Left forelimb (tissue), 1 donor: Measurements from ENCODE around the gene CDS1.
"Not testable (repeated sequence)": the region's sequence is repeated elsewhere in the genome, so short reads cannot be mapped to it uniquely, and the experiment has no call there.

ENCODE experiments used
- DNase-seq: peaks from one replicate; pipeline ENCODE4 v3.0.0-alpha.2; 2018; ENCODE audit warnings: low spot score

The CDS1 gene

DNA sequence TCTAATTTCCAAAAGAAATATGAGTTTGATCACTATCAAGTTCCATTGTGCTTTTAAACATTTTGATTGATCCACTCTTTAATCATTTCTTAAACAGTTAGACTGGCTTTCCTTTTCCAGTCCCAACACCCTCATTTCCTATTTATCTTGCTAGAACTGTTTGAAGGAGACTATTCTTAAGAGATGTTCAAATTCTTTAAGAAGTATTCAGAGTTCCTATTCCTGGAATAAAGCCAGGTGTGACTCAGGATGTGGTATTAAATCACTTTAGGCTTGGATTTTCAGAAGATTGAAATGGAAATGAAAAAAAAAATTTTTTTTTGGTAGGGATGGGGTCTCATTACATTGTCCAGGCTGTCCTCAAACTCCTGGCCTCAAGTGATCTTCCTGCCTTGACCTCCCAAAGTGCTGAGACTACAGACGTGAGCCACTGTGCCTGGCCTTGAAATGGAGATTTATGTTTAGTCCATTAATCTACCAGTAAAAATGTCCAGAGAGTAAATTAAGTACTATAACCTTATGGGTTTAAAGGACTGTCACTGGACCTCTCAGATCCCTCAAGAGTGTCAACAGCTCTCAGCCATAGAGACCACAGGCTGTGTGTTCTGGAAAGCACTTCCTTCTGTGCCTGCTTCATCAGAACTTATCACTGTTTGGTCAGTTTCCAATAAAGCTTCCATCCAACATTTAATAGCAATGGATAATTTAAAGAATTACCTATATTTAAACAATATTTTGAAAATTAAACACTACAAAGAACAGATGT lies 90.7 kb downstream of the CDS1 start:
- no peak for DNase-seq

DNA sequence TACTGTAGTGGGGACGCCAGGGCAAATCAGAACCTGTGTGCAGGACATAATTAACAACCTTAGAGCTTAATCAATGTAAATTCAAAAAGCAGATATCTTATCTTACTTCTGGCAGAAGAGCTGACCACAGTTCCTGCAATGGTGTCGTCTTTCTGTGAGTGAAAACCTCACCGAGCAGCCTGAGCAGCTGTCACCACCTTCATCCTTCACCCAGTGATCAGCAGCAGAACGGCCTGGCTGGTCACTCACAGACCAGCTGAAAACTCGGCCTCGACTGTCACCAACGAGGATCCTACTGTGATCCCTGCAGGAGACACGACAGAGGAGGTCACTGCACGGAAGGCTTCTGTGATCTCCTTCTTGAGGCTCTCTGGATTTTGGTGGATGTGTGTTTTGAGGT lies 94.2 kb downstream of the CDS1 start:
- DNase-seq, result no peak

DNA sequence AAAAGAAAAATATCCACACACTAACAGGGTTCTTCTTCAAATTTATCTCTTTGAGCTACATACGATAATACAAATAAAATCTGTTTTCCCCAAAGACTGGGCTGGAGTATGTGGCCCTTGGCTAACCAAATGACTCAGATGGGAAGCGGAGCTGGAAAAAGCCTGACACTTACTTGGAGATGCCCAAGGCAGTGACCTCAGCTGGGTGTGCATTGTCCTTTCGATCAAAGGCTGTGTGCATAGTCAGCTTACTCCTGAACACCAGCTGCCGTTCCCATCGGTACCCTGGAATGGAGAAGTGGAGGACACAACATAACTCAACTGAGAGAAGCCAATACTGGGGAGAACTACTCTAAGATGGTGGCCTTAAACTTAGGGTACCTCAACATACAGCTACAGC lies 95.1 kb downstream of the CDS1 start:
- no peak for DNase-seq

DNA sequence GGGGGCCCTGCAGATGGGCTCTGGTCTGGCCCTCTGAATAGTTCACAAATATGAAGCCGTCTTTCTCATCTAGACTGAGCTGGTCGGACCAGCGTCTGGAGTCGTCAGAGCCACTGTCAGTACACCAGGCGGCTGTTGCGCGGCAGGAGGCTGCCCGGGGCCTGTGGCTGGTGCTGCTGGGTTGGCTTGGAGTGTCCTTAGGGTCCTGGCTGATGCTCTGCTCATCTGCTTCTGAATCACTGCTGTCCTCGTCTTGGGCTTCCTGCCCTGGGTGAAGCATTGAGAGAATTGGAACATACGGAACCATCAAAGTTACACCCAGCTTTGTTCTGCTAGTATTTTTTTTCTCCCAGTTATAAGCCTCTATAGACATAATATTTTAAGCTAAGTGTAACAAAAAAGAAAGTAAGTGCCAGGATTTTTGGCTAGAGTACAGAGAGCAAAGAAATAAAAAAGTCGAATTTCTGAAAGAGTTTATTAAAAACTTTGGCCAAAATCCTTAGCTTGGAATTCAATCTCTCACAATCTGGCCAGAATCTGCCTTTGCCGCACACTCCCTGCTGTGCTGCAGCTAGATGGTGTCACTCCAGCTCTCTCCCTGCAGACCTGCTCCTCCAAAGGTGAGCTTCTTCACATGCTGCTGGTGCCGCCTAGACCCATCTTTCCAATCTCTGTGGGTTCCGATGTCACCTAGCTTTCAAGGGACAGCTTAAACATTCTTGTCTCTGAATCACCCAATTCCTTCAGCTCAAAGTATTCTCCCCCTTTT lies 96.2 kb downstream of the CDS1 start:
- DNase-seq, result no peak

DNA sequence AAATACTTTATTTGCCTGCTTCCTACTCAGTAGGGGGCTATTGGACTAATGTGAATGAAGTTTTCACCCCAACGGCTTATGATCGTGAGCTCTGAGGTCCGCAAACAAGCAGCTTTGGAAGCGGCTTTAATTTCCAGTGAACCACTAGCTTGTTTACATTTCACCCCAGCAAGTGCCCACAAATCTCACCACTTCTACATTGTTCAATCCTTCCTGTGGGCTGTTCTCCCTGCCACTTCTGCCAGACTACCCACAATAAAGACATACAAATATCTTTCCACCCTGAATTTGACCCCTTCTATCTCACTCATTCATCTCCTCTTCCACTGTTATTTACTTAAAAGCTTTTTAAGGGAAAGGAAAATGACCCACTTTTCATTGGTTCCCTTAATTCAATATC lies 98.0 kb downstream of the CDS1 start:
- no peak for DNase-seq

DNA sequence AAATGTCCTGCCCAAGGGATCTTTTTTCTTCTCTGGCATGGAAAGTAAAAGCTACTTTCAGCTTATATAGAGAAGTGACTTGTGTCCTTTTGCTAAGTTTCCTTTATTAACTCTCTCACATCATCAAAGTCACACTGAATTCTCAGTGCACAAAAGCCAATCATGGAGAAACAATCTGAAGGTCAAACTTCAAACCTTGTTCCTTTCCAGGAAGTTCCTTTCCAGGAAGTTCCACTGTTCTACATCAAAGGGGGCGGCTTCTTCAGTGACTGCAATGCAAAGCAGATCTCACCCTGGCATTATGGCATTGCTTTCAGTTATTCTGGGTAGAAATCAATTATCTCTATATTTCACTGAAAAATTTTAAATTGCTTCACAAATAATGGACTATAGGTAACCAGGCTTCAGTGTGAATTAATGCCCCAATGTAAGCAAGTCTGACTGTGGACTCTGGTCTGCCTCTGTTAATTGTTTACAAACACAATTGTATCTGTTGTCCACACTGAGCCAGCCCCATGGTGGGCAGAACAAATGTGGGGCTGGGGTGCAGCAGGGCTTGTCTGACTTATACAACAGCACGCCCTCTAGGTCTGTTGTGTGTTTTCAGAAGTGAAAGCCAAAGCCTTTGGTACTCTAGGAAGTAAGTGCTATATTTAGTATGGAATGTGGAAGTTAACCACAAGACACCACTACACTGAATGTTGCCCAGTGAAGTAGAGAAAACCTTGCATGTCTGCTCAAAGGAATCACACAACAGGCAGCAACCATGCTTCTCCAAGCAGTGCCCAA lies 98.8 kb downstream of the CDS1 start:
- no peak for DNase-seq

DNA sequence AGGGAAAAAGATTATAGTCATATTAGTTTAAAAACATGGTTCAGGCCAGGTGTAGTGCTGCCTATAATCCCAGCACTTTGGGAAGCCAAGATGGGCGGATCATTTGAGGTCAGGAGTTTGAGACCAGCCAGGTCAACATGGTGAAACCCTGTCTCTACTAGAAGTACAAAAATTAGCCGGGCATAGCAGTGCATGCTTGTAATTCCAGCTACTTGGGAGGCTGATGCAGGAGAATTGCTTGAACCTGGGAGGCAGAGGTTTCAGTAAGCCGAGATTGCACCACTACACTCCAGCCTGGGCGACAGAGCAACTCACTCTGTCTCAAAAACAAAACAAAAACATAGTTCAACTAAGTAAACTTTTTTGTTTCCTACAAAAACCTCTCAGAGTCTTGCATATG lies 99.7 kb downstream of the CDS1 start:
- not testable (repeated sequence) for DNase-seq

DNA sequence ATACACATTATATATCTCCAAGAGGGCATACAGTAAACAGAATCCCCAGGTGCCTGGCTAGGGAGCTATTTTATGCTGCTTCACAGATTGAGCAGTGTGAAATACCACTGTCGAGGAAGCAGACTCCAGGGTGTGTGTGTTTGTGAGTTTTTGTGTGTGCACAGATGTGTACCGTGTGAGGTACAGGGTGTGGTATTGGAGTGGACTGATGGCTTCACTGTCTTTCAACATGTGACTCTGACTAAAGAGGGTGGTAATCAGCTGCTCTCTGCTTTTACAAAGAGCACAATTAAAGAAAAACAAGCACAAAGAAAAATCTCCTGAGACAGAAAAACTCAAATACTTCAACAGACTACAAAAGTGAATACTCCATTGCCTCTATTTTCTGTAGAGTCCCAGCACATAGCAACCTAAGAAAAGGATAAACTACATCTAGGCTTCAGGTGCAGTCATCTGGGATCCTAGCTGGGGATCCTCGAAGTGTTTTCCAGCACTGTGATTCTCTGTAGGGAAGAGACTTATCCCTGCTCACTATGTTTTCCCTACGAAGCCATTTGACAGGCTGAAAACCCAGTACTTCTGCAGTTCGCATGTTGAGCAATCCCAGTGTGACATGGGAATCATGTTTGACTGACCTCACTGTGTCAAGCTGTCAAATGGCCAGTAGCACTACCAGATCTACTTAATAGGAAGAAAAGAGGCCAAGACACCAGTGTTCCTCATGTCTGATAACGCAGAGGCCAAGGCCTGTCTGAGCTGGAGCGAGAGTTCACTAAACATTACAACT lies 100.3 kb downstream of the CDS1 start:
- no peak for DNase-seq

DNA sequence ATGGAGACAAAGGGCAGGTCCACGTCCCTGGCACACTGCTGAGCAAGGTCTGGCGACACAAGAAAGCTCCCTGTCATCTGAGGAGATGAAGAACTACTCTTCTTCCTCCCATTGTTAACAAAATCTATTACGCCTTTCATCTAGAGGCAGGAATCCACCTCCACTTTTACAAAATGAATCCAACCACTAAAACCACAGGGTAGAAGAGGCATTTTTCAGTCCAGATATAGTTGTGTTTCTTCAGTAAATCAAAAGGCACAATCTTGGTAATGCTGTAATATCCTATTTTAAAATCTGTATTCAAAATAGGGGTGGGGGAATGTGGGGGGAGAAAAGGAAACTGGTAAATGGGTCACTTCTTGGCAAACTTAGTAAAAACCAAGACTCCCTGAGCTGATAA lies 101.4 kb downstream of the CDS1 start:
- DNase-seq, result no peak

DNA sequence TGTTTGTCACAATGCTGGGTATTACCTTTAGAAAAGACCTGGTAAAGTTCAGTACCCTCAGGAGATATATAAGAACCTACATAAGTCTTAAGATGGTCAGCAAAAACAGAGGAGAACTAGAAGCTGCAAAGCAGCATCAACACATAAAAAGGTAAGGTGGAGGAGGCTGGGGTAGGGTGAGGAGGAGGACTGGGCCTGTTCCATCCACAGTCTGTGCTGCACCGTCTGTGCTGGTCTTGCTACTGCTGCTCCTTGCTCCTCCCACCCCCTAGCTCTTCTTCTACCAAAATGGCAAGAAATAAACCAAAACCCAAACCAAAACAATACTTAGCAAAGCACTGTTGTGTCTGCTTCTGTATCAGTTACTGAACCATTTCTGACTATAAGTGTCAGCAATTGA lies 102.2 kb downstream of the CDS1 start:
- no peak for DNase-seq

DNA sequence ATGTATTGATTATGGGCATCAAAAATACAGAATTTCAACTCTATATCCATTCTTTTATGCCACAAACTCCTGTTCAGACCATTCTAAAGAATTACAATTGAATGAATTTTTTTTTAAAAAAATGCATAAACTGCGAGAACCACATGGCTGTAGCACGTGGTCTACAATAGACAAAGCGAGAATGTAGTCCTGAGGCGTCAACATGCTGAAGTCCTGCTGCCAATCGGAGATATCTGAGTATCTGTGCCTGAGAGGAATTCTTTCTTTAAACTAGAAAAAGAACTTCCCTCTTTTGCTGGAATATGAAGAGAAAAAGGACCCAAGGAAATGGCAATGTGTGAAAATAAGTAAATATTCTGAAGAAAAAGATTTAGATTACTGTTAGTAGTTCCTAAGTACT lies 105.7 kb downstream of the CDS1 start:
- no peak for DNase-seq

DNA sequence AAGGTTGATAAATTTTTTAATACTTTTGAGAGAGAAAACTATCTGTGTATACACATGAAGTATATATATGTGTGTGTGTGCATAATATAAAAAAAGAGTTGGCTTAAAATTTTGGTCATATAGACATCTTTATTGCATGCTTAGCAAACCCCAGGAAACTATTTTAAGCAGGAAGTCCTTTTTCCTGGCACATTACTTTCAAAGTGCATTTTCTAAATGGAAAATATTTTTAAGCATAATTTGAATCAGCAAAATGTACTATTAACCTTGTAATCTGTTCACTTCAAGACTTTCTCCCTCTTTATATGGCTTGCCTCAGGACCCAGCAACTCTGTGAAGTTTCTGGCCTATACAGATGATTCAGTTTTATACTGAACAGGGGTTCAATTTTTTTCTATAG lies 106.3 kb downstream of the CDS1 start:
- no peak for DNase-seq

DNA sequence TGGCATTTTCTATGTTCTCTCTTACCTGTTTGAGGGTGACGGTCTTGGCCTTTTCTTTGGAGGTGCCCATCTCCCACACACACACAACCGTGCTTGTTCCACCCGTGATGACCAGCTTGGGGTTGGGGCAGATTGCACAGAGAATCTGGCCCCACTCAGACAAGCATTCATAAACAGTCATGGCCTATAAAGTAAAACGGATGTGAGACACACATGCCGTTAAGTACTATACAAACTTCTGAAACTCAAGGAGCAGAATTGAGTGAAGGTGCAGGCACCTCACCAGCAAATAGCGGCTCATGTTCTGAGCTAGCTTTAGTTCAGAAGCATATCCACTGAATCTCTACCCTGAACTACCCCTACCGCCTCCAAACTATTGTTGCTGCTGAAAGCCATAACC lies 107.6 kb downstream of the CDS1 start:
- no peak for DNase-seq

DNA sequence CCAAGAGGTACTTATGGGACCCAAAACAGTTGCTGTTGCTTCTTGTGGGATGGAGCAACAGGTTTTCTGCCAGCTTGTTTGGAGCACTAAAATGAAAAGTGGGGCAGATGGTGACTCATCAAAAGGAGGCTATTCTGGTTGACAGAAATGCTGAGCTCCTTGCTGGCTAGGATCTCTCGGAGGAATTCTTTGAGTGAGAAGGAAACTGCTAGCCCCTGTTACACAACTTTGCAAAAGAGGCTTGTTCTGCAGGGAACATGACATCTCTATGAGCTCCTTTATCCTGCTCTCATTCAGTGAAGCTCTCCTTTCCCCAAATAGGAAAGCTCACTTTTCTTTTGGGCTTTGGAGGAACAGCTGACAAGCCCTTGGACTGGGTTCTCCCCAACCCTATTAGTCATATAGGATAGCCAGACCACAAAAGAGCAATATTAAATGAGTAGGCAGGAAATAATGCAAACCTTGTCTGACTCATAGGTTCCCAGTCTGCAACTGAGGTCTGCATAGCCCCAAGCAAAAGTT lies 108.3 kb downstream of the CDS1 start:
- no peak for DNase-seq

DNA sequence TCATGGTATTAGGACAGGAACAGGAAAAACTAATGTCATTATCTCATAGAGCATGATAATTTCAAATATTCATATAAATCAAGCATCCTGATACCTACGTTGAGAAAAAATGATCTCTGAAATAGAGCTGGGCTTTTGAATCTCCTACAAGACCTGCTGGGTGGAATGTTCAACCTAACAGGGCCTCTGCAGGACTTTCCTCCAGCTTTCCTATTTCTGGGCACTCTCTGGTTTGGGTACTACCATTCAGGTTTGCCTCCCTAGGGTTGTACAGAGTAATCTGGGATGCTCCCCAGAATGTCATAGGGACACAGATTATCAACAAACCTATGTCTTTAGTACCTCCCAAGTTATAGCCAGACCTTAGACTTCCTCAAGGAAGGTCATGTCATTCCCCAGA lies 108.9 kb downstream of the CDS1 start:
- no peak for DNase-seq

DNA sequence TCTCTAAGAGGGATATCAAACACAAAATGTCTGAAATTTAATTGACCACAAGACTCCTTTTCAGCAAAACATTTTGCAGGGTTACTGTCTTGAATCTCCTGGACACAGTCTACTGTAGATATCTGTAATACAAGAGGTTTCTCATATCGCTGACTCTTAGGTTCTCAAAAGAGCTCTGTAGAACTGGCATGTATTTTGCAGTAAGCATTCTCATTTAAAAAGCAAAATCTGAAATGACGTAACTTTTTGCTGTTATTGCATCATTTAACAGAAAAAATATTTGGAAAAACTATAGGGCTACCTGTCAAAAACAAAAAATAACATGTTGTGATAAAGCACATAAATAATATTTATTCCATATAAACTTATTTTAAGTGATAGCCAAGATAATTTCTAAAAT lies 114.2 kb downstream of the CDS1 start:
- no peak for DNase-seq

DNA sequence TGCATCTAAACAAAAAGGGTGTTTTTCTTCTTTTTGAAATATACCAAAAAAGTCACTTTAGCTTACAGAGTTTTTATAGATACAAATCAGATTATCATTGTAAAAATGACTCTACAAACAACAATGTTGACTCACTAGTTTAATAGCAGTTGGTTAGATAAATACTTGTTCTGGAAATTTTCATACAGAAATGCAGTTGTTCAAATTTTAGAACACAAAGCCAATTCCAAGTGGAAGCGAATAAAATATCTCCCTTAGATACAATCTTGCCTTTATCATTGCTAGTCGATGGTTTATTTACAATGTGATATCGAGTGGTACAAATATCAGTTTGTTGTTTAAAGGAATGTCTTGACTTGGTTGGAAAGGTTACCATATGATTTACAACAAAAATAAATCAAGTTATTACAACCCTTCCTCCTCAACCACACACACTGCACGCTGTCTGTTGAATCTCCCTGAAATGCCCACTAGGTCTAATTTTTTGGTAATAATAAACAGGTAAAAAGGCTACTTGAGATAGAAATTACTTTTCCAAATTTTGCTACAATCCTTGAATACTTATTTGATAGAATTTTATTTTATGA lies 114.8 kb downstream of the CDS1 start:
- DNase-seq, result no peak

DNA sequence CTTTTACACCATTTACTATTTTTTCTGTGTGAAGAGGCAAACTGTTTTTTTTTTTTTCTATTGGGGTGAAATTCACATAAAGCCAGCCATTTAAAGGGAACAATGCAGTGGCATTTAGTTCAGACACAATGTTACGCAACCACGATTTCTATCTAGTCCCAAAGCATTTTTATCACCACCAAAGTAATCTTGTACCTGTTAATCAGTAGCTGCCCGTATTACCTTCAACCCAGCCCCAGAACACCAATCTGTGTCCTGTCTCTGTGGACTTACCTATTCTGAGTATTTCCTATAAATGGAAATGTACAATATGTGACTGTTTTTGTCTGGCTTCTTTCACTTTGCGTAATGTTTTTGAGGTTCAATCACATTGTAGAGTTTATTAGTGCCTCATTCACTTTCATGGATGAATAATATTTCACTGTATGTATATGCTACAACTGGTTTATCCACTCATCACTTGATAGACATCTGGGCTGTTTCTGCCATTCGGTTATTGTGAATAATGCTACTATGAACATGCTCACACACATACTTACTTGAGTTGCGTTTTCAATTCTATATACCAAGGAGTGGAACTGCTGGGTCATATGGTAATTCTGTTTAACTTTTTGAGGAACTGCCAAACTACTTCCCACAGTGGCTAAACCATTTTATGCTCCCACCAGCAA lies 116.2 kb downstream of the CDS1 start:
- no peak for DNase-seq
